DND-41 (cell line): ENCODE measurements around the gene SLC39A11.

Experiments used
- ATAC-seq: fragments of 200-7000 bp; cut with Tn5 transposase; 3 replicates; pipeline ENCODE4 v1.9.1; 2021; ENCODE audit warnings: low read depth; ENCODE audit not compliant: insufficient read depth
- DNase-seq: peaks from one replicate; pipeline ENCODE4 v3.0.0-alpha.2; 2020
- H2AFZ ChIP-seq: 2 replicates; pipeline ENCODE4 v1.6.0; 2012; ENCODE audit warnings: low read depth, low read length
- H3K27ac ChIP-seq: 2 replicates; pipeline ENCODE4 v1.5.1; 2012; ENCODE audit warnings: low read length, inconsistent platforms
- H3K27me3 ChIP-seq: fragments of 200-600 bp; sonication (generic); 2 replicates; pipeline ENCODE4 v1.6.0; 2012; ENCODE audit warnings: low read length, mild to moderate bottlenecking, inconsistent platforms; ENCODE audit not compliant: insufficient read depth, poor library complexity
- H3K36me3 ChIP-seq: 2 replicates; pipeline ENCODE4 v1.5.1; 2012; ENCODE audit warnings: low read length, inconsistent platforms; ENCODE audit not compliant: insufficient read depth
- H3K4me1 ChIP-seq: 2 replicates; pipeline ENCODE4 v1.5.1; 2012; ENCODE audit warnings: mild to moderate bottlenecking, low read length; ENCODE audit not compliant: insufficient read depth
- H3K4me2 ChIP-seq: 2 replicates; pipeline ENCODE4 v1.6.0; 2012; ENCODE audit warnings: mild to moderate bottlenecking, moderate library complexity, low read length, inconsistent platforms; ENCODE audit not compliant: insufficient read depth
- H3K4me3 ChIP-seq, 2 experiments: fragments of 200-600 bp in 1 of 2; shearing (Covaris generic) in 1 of 2; 2 replicates each; pipeline ENCODE4 v1.5.1; 2012 to 2016; ENCODE audit warnings: inconsistent platforms in 2 of 2, low read length in 2 of 2, mild to moderate bottlenecking in 2 of 2, low read depth in 1 of 2, moderate library complexity in 1 of 2
- H3K79me2 ChIP-seq: 2 replicates; pipeline ENCODE4 v1.6.0; 2012; ENCODE audit warnings: low read length, inconsistent platforms; ENCODE audit not compliant: insufficient read depth
- H3K9ac ChIP-seq: 2 replicates; pipeline ENCODE4 v1.6.0; 2012; ENCODE audit warnings: low read depth, mild to moderate bottlenecking, inconsistent platforms, low read length, moderate library complexity
- H3K9me3 ChIP-seq: 2 replicates; pipeline ENCODE4 v1.5.1; 2012; ENCODE audit warnings: low read length, moderate library complexity, mild to moderate bottlenecking, inconsistent platforms; ENCODE audit not compliant: insufficient read depth, severe bottlenecking
- H4K20me1 ChIP-seq: 2 replicates; pipeline ENCODE4 v1.6.0; 2012; ENCODE audit warnings: low read length; ENCODE audit not compliant: insufficient read depth
- CTCF ChIP-seq: IDR thresholded peaks from 2 replicates; pipeline ENCODE4 v1.5.1; 2012; ENCODE audit warnings: borderline replicate concordance, low read length, moderate library complexity, mild to moderate bottlenecking; ENCODE audit not compliant: poor library complexity, severe bottlenecking; ENCODE audit errors: extremely low read depth
- EZH2 ChIP-seq: IDR thresholded peaks from 3 replicates; pipeline ENCODE4 v1.6.1; 2012; ENCODE audit warnings: borderline replicate concordance, low read depth, mild to moderate bottlenecking, moderate library complexity, low read length, inconsistent platforms; ENCODE audit not compliant: severe bottlenecking

The SLC39A11 gene

GRCh38 chr17:73139296-73139695, 46.8 kb upstream of the SLC39A11 start:
- Histone ChIP-seq H3K4me2 (no peak overlapping the region), H4K20me1 (no peaks in the 10 kb centered on the region), H3K9me3 (peaks cover 2% of the 10 kb centered on the region), H3K4me1 (peaks cover 17% of the 10 kb centered on the region), H3K36me3 (no peaks in the 10 kb centered on the region), H3K79me2 (no peaks in the 10 kb centered on the region), H3K27me3 (no peaks in the 10 kb centered on the region), H2AFZ (no peak overlapping the region), H3K4me3 (no peak overlapping the region), H3K27ac (no peak overlapping the region), H3K9ac (no peak overlapping the region)
- TF ChIP-seq CTCF (no peak), EZH2 (no peak)
- DNase-seq (no peak), ATAC-seq (no peak)

GRCh38 chr17:73138541-73139138, 46.2 kb upstream of the SLC39A11 start:
- DNase-seq (no peak), ATAC-seq (no peak)
- TF ChIP-seq CTCF = no peak
- no peak for TF ChIP-seq EZH2
- Histone ChIP-seq H3K4me2 (no peak overlapping the region), H3K4me3 (no peak overlapping the region), H3K36me3 (no peaks in the 10 kb centered on the region), H3K4me1 (peaks cover 11% of the 10 kb centered on the region), H3K9me3 (no peaks in the 10 kb centered on the region), H2AFZ (no peak overlapping the region), H4K20me1 (no peaks in the 10 kb centered on the region), H3K79me2 (no peaks in the 10 kb centered on the region), H3K27ac (no peak overlapping the region), H3K9ac (no peak overlapping the region), H3K27me3 (no peaks in the 10 kb centered on the region)

GRCh38 chr17:73137376-73137775, 44.9 kb upstream of the SLC39A11 start:
- Histone ChIP-seq H3K4me3 (no peak overlapping the region), H4K20me1 (no peaks in the 10 kb centered on the region), H3K79me2 (no peaks in the 10 kb centered on the region), H3K27me3 (no peaks in the 10 kb centered on the region), H3K27ac (no peak overlapping the region), H3K36me3 (no peaks in the 10 kb centered on the region), H3K4me1 (no peaks in the 10 kb centered on the region), H2AFZ (no peak overlapping the region), H3K4me2 (no peak overlapping the region), H3K9me3 (no peaks in the 10 kb centered on the region), H3K9ac (no peak overlapping the region)
- DNase-seq (no peak), ATAC-seq (no peak)
- TF ChIP-seq EZH2 = no peak
- no peak for TF ChIP-seq CTCF
